ENCODE results near the gene DCP2.
A peak's percentile ranks its signal among the peaks of the same experiment; 100 is the strongest.

Gene DCP2

DNA sequence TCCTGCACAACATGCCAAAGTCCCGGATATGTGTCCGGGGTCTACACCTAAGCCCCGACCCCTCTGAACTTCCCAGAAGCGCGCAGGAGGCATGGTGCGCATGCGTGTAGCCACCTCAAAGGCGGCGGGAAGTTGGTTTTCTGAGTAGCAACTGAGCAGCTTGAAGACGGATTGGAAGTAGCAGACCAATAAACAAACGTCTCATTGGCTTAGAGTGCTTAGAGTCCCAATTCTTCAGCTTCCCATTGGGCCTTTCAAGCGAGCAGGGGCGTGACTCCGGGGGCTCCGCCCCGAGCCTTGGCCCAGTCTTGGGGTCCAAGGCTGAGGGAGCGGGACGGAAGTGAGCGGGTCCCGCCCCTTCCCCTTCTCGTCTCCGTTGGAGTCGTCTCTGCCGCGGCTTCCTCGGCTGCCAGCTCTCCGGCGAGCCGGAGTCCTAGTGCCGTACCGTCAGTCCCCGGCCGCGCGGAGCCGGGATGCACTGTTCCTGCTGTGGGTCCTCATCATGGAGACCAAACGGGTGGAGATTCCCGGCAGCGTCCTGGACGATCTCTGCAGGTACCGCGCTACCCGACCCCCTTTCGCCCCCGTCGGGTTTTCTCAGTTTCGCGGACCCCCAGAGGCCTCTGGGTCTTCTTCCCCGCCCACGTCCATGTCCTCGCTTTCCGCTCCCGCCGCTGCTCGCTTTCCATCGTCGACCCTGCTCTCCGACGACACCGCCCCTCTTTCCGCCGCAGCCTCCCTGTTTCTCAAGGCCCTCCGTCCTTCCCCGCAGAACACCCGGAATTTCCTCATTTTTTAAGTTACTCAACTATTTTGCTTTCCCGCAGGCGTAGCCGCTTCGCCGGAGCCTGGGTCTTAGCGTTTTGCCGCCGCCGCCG is at the start of gene DCP2:
Gene DCP2 (plus strand): TSS at position 367 of the 878 bp plus-strand sequence. CDS start 136 bp downstream, at position 503.
- peaks cover 34% of the 10 kb centered on the region for H3K4me1 ChIP-seq (ENCODE audit: control insufficient read depth, low read length)
- peaks cover 36% of the 10 kb centered on the region for H3K36me3 ChIP-seq (ENCODE audit: control insufficient read depth, low read length)
- H3K4me2 ChIP-seq (ENCODE audit: low read length): peak within 1 kb of the TSS; percentile 85
- no peaks in the 10 kb centered on the region for H3K27me3 ChIP-seq (ENCODE audit: control insufficient read depth, low read length)
- no peaks in the 10 kb centered on the region for H3K9me3 ChIP-seq (ENCODE audit: control insufficient read depth, insufficient read depth, low read length)
- H3K27ac ChIP-seq (ENCODE audit: low read depth, low read length): peak within 1 kb of the TSS; percentile 77
- H3K9me2 ChIP-seq (replicated peaks; ENCODE audit: control insufficient read depth, low read length): no peaks in the 10 kb centered on the region
- peaks cover 22% of the 10 kb centered on the region for H4K20me1 ChIP-seq (ENCODE audit: control insufficient read depth, insufficient read depth, low read depth, low read length)
- TF ChIP-seq, protein P1, sequence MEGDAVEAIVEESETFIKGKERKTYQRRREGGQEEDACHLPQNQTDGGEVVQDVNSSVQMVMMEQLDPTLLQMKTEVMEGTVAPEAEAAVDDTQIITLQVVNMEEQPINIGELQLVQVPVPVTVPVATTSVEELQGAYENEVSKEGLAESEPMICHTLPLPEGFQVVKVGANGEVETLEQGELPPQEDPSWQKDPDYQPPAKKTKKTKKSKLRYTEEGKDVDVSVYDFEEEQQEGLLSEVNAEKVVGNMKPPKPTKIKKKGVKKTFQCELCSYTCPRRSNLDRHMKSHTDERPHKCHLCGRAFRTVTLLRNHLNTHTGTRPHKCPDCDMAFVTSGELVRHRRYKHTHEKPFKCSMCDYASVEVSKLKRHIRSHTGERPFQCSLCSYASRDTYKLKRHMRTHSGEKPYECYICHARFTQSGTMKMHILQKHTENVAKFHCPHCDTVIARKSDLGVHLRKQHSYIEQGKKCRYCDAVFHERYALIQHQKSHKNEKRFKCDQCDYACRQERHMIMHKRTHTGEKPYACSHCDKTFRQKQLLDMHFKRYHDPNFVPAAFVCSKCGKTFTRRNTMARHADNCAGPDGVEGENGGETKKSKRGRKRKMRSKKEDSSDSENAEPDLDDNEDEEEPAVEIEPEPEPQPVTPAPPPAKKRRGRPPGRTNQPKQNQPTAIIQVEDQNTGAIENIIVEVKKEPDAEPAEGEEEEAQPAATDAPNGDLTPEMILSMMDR (IDR thresholded peaks at IDR 0.05; ENCODE audit: low read depth, low read length, poor library complexity, severe bottlenecking): no peak
- no peak for TF ChIP-seq EZH2phosphoT487 (IDR thresholded peaks at IDR 0.05; ENCODE audit: borderline replicate concordance, low read length)
- peaks cover 51% of the 10 kb centered on the region for H3K79me2 ChIP-seq (ENCODE audit: control insufficient read depth, low read length)
- no peaks in the 10 kb centered on the region for H3F3A ChIP-seq (ENCODE audit: control insufficient read depth, insufficient read depth)
- peak within 1 kb of the TSS; percentile 97 for H3K4me3 ChIP-seq (ENCODE audit: low read length)

DNA sequence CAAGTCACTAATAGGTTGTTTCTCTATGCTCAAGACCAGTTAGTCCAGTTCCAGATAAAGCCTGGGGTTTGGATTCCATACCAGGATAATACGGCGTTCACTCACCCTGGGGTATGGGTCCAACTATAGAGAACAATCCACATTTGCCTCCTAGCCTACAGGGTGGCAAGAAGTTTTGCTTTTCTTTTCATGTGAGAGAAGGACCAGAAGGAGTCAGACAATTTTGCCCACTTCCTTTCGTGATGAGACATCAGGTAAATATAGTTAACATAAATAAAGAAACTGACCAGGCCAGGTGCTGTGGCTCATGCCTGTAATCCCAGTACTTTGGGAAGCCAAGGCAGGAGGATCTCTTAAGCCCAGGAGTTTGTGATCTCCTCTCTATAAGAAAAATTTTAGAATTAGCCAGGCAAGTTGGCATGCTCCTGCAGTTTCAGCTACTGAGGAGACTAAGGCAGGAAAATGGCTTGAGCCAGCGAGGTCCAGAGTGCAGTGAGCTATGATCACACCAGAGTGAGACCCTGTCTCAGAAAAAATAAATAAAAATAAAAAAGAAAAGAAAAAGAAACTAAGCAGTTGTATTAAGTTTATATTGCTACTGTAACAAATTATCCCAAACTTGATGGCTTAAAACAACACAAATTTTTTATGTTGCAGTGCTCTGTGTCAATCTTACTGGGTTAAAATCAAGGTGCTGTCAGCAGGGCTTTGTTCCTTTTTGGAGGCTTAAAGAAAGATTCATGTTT is 47.1 kb upstream of the DCP2 start:
- H3K27ac ChIP-seq (ENCODE audit: low read depth, low read length): peak overlapping the region; percentile 97
- no peaks in the 10 kb centered on the region for H3K9me3 ChIP-seq (ENCODE audit: control insufficient read depth, insufficient read depth, low read length)
- peak overlapping the region; percentile 79 for H3K4me3 ChIP-seq (ENCODE audit: low read length)
- peaks cover 64% of the 10 kb centered on the region for H3F3A ChIP-seq (ENCODE audit: control insufficient read depth, insufficient read depth)
- H3K9me2 ChIP-seq (replicated peaks; ENCODE audit: control insufficient read depth, low read length): no peaks in the 10 kb centered on the region
- H3K4me1 ChIP-seq (ENCODE audit: control insufficient read depth, low read length): peaks cover 88% of the 10 kb centered on the region
- peaks cover 11% of the 10 kb centered on the region for H3K79me2 ChIP-seq (ENCODE audit: control insufficient read depth, low read length)
- peaks cover 4% of the 10 kb centered on the region for H3K36me3 ChIP-seq (ENCODE audit: control insufficient read depth, low read length)
- H3K4me2 ChIP-seq (ENCODE audit: low read length): peak overlapping the region; percentile 96
- TF ChIP-seq, protein P1 (IDR thresholded peaks at IDR 0.05; ENCODE audit: low read depth, low read length, poor library complexity, severe bottlenecking): no peak
- no peak for TF ChIP-seq EZH2phosphoT487 (IDR thresholded peaks at IDR 0.05; ENCODE audit: borderline replicate concordance, low read length)
- H4K20me1 ChIP-seq (ENCODE audit: control insufficient read depth, insufficient read depth, low read depth, low read length): no peaks in the 10 kb centered on the region
- H3K27me3 ChIP-seq (ENCODE audit: control insufficient read depth, low read length): no peaks in the 10 kb centered on the region

DNA sequence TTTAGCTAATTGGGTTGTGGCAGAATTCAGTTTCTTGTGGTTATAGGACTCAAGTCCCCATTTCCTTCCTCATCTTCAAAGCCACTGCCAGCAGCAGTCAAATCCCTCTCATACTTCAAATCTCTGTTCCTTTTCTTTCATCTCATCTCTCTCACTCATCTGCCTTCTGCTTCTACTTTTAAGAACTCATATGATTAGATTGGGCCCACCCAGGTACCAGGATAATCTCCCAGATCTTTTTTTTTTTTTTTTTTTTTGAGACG is 46.6 kb upstream of the DCP2 start:
- peak overlapping the region; percentile 79 for H3K4me3 ChIP-seq (ENCODE audit: low read length)
- peaks cover 83% of the 10 kb centered on the region for H3K4me1 ChIP-seq (ENCODE audit: control insufficient read depth, low read length)
- H3F3A ChIP-seq (ENCODE audit: control insufficient read depth, insufficient read depth): peaks cover 60% of the 10 kb centered on the region
- peaks cover 11% of the 10 kb centered on the region for H3K79me2 ChIP-seq (ENCODE audit: control insufficient read depth, low read length)
- no peak for TF ChIP-seq EZH2phosphoT487 (IDR thresholded peaks at IDR 0.05; ENCODE audit: borderline replicate concordance, low read length)
- TF ChIP-seq, protein P1 (IDR thresholded peaks at IDR 0.05; ENCODE audit: low read depth, low read length, poor library complexity, severe bottlenecking): no peak
- no peaks in the 10 kb centered on the region for H4K20me1 ChIP-seq (ENCODE audit: control insufficient read depth, insufficient read depth, low read depth, low read length)
- H3K27me3 ChIP-seq (ENCODE audit: control insufficient read depth, low read length): no peaks in the 10 kb centered on the region
- peak overlapping the region; percentile 96 for H3K4me2 ChIP-seq (ENCODE audit: low read length)
- H3K9me3 ChIP-seq (ENCODE audit: control insufficient read depth, insufficient read depth, low read length): no peaks in the 10 kb centered on the region
- no peaks in the 10 kb centered on the region for H3K9me2 ChIP-seq (replicated peaks; ENCODE audit: control insufficient read depth, low read length)
- peaks cover 4% of the 10 kb centered on the region for H3K36me3 ChIP-seq (ENCODE audit: control insufficient read depth, low read length)
- peak overlapping the region; percentile 97 for H3K27ac ChIP-seq (ENCODE audit: low read depth, low read length)
